CD4-positive, alpha-beta T cell (primary cell): Measurements from ENCODE around the gene TMEM132C. TPM values are rescaled to one million over a fixed set of nuclear protein-coding genes. Genes with fewer than 3 reads are reported as not detected.
A peak's percentile ranks its signal among the peaks of the same experiment; 100 is the strongest.

Experiments used
- ATAC-seq: fragments of 200-7000 bp; cut with Tn5 transposase; one replicate; pipeline ENCODE4 v1.10.0; 2022; ENCODE audit warnings: mild to moderate bottlenecking; ENCODE audit not compliant: poor library complexity
- CTCF ChIA-PET: fragments of 350-600 bp; sonication (Branson Sonifier 250); formaldehyde crosslinking; loops from one replicate; lab custom pipeline; 2021; ENCODE audit warnings: antibody characterized with exemption, inconsistent platforms; lab: Charles Lee
- POLR2A ChIA-PET: fragments of 350-600 bp; sonication (Branson Sonifier 250); formaldehyde crosslinking; loops from one replicate; lab custom pipeline; 2021; ENCODE audit warnings: antibody characterized with exemption, inconsistent platforms; lab: Charles Lee
- DNase-seq, 14 experiments: peaks; one replicate each; pipeline ENCODE4 v3.0.0-alpha.2; 2013 to 2020; ENCODE audit warnings: mixed read lengths in 2 of 14
- H3K27ac ChIP-seq, 2 donors: one replicate each; pipeline versions ENCODE4 v1.5.1 to v1.7.0; 2013; ENCODE audit warnings: low read length in 2 of 2, low read depth in 1 of 2, mild to moderate bottlenecking in 1 of 2
- H3K27me3 ChIP-seq, 2 experiments: 1 replicate in 1 of 2; 2 replicates in 1 of 2; pipeline versions ENCODE4 v1.6.1 to v1.7.0; 2013; ENCODE audit warnings: low read length in 2 of 2, control low read depth in 1 of 2, mild to moderate bottlenecking in 1 of 2, moderate library complexity in 1 of 2; ENCODE audit not compliant: insufficient read depth in 2 of 2, control insufficient read depth in 1 of 2
- H3K36me3 ChIP-seq: one replicate; pipeline ENCODE4 v1.6.1; 2013; ENCODE audit warnings: low read length, control low read depth; ENCODE audit not compliant: insufficient read depth
- H3K4me1 ChIP-seq: one replicate; pipeline ENCODE4 v1.6.1; 2013; ENCODE audit warnings: low read length, control low read depth; ENCODE audit not compliant: insufficient read depth
- H3K4me3 ChIP-seq: one replicate; pipeline ENCODE4 v1.5.1; 2013; ENCODE audit warnings: mild to moderate bottlenecking, low read length, moderate library complexity
- H3K9me3 ChIP-seq, 2 experiments: 1 replicate in 1 of 2; 2 replicates in 1 of 2; pipeline versions ENCODE4 v1.6.1 to v1.7.0; 2013; ENCODE audit warnings: low read length in 2 of 2, mild to moderate bottlenecking in 2 of 2, control low read depth in 1 of 2, moderate library complexity in 1 of 2; ENCODE audit not compliant: control insufficient read depth in 1 of 2, insufficient read depth in 1 of 2
- H3K27ac Mint-ChIP-seq: one replicate; pipeline ENCODE4 v1.8.0; 2020; ENCODE audit warnings: mixed read lengths
- H3K27me3 Mint-ChIP-seq: one replicate; pipeline ENCODE4 v1.8.0; 2021; ENCODE audit warnings: mixed read lengths
- H3K36me3 Mint-ChIP-seq: one replicate; pipeline ENCODE4 v1.8.0; 2021; ENCODE audit warnings: low read depth, mixed read lengths
- H3K4me1 Mint-ChIP-seq: one replicate; pipeline ENCODE4 v1.8.0; 2021; ENCODE audit warnings: low read depth, mixed read lengths
- H3K4me3 Mint-ChIP-seq: one replicate; pipeline ENCODE4 v1.8.0; 2020; ENCODE audit warnings: mild to moderate bottlenecking, mixed read lengths
- H3K9me3 Mint-ChIP-seq: one replicate; pipeline ENCODE4 v1.8.0; 2020; ENCODE audit warnings: mixed read lengths
- intact Hi-C, 2 experiments: fragments of 100-400 bp; cut with DNase I in 1 of 2; cut with micrococcal nuclease in 1 of 2; formaldehyde crosslinking; loops; one replicate each; pipeline versions ENCODE4 v1.15.1 to v1.9.0; 2023 to 2025; cut with DNase I, micrococcal nuclease
- total RNA-seq, 174 experiments: library from RNA in 2 of 174; stranded (reverse) in 2 of 174; gene quantifications; one replicate each; pipeline ENCODE4 v1.2.3 and lab custom pipeline; 2021 to 2026
- TF ChIP-seq, protein P1 (sequence below): fragments of 200-600 bp; IDR thresholded peaks from one replicate; pipeline ENCODE4 v1.8.0; 2022; ENCODE audit warnings: antibody characterized with exemption, mild to moderate bottlenecking

Gene TMEM132C
- total RNA-seq, 2 experiments from 2014 or later = not detected

DNA sequence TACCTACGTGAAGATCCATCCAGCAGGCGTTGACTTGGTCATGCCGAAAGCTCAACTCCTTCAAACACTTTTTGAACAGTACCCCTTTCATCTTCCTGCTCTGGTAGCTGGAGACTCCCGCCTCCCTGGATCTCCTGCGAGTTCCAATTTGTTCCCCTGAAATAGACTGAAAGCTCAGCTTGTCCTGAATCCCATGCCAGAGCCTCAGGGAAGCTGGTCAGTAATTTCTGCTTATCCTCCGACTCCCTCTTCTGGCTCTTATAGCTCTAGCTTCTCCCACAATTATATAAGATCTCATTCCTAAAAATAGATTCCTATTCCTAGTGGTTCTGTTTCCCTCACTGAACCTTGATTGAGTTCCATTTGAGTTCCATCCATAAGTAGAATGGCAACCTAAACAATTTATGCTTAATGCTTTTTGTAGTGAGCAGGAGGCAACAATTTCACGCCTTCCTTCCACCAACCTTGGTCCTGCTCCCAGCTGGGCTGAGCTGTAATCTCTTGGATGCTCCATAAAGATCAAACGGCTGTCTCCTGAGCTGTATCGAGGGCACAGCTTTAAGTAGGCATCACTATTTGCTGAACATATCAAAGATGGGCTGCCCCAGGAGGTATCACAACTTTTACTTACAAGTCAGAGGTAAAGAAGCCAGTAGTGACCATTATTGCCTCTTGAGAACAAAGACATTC is 8.0 kb upstream of the TMEM132C start:
- Histone ChIP-seq H3K27ac (no peak overlapping the region), H3K9me3 (no peaks in the 10 kb centered on the region), H3K4me3 (no peak overlapping the region), H3K36me3 (no peaks in the 10 kb centered on the region), H3K4me1 (no peaks in the 10 kb centered on the region), H3K27me3 (peaks cover 0 to 3% of the 10 kb centered on the region in 2 experiments)
- ChIA-PET POLR2A (no interaction called here), CTCF (no interaction called here)
- no peak overlapping the region for H3K27ac Mint-ChIP-seq
- TF ChIP-seq, protein P1, sequence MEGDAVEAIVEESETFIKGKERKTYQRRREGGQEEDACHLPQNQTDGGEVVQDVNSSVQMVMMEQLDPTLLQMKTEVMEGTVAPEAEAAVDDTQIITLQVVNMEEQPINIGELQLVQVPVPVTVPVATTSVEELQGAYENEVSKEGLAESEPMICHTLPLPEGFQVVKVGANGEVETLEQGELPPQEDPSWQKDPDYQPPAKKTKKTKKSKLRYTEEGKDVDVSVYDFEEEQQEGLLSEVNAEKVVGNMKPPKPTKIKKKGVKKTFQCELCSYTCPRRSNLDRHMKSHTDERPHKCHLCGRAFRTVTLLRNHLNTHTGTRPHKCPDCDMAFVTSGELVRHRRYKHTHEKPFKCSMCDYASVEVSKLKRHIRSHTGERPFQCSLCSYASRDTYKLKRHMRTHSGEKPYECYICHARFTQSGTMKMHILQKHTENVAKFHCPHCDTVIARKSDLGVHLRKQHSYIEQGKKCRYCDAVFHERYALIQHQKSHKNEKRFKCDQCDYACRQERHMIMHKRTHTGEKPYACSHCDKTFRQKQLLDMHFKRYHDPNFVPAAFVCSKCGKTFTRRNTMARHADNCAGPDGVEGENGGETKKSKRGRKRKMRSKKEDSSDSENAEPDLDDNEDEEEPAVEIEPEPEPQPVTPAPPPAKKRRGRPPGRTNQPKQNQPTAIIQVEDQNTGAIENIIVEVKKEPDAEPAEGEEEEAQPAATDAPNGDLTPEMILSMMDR = no peak
- H3K4me3 Mint-ChIP-seq = no peak overlapping the region
- intact Hi-C loops = no loop called here
- no peak for DNase-seq
- peaks cover 14% of the 10 kb centered on the region for H3K27me3 Mint-ChIP-seq
- H3K9me3 Mint-ChIP-seq = peaks cover 6% of the 10 kb centered on the region
- no peaks in the 10 kb centered on the region for H3K36me3 Mint-ChIP-seq
- H3K4me1 Mint-ChIP-seq = no peaks in the 10 kb centered on the region
- no peak for ATAC-seq

DNA sequence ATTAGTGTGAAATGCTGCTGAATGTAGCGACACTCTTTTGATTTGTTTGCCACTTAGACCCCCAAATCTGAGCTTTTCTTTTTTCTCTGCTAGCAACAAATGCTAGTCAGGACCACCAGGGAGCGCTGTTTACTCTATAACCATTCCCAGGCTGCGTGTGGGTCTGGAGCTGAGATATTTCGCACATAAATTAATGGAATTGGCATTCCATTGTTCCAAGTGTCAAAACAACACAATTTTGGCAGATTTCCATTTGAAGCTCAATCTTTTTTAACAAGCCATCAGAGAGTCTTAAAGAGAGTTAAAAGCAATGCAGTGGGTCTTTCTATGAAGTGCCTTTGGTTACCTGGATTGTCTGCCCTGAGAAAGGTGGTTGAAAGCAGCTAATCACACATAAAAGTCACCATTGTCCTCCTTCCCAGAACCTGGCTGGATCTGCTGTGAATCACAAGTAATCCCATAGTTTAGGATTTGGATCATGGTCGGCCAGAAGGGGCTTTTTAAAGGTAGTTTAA is 7.4 kb upstream of the TMEM132C start:
- intact Hi-C loops = no loop called here
- Mint-ChIP-seq H3K4me1 (no peaks in the 10 kb centered on the region), H3K36me3 (no peaks in the 10 kb centered on the region), H3K27ac (no peak overlapping the region), H3K27me3 (peaks cover 20% of the 10 kb centered on the region), H3K4me3 (no peak overlapping the region), H3K9me3 (peaks cover 6% of the 10 kb centered on the region)
- ChIA-PET CTCF (no interaction called here), POLR2A (no interaction called here)
- no peaks in the 10 kb centered on the region for H3K9me3 ChIP-seq
- TF ChIP-seq, protein P1 = no peak
- ATAC-seq (no peak), DNase-seq (peak in 1 of 14 experiments; percentile 2)
- H3K36me3 ChIP-seq = no peaks in the 10 kb centered on the region
- peaks cover 0 to 3% of the 10 kb centered on the region in 2 experiments for H3K27me3 ChIP-seq
- no peaks in the 10 kb centered on the region for H3K4me1 ChIP-seq
- no peak overlapping the region for H3K4me3 ChIP-seq
- no peak overlapping the region for H3K27ac ChIP-seq

DNA sequence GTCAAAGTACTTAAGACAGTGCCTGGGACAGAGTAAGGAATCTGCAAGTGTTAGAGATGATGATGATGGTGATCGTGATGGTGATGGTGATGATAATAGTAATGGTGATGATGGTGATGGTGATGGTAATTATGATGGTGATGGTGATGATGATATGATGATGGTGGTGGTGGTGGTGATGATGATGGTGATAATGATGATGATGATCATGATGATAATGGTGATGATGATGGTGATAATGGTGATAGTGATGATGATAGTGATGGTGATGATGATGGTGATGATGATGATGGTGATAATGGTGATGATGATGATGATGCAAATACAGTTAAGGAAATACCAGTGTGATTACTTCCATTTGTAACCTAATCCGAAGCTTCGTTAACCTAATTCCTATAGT is 5.2 kb upstream of the TMEM132C start:
- DNase-seq (no peak), ATAC-seq (no peak)
- TF ChIP-seq, protein P1 = no peak
- Mint-ChIP-seq H3K4me1 (no peaks in the 10 kb centered on the region), H3K36me3 (no peaks in the 10 kb centered on the region), H3K27ac (no peak overlapping the region), H3K4me3 (no peak overlapping the region), H3K27me3 (peaks cover 39% of the 10 kb centered on the region), H3K9me3 (peaks cover 6% of the 10 kb centered on the region)
- CTCF ChIA-PET = no interaction called here
- intact Hi-C loops = no loop called here
- POLR2A ChIA-PET = no interaction called here
- H3K27me3 ChIP-seq = peaks cover 17 to 20% of the 10 kb centered on the region in 2 experiments
- peaks cover 0 to 11% of the 10 kb centered on the region in 2 experiments for H3K9me3 ChIP-seq
- no peak overlapping the region for H3K4me3 ChIP-seq
- H3K4me1 ChIP-seq = no peaks in the 10 kb centered on the region
- no peak overlapping the region for H3K27ac ChIP-seq
- no peaks in the 10 kb centered on the region for H3K36me3 ChIP-seq
